IPS-20b (cell line): ENCODE data around the gene KCNQ1.

Experiments used
- H3K27ac ChIP-seq: one replicate; pipeline ENCODE4 v1.5.1; 2013; ENCODE audit warnings: low read length
- H3K27me3 ChIP-seq: 2 replicates; pipeline ENCODE4 v1.6.1; 2013; ENCODE audit warnings: mild to moderate bottlenecking, low read length, inconsistent platforms; ENCODE audit not compliant: insufficient read depth
- H3K36me3 ChIP-seq: 2 replicates; pipeline ENCODE4 v1.6.1; 2013; ENCODE audit warnings: low read depth, mild to moderate bottlenecking, inconsistent platforms, low read length, moderate library complexity; ENCODE audit not compliant: insufficient read depth
- H3K4me1 ChIP-seq: 2 replicates; pipeline ENCODE4 v1.6.1; 2013; ENCODE audit warnings: mild to moderate bottlenecking, control low read depth, inconsistent platforms, low read length, moderate library complexity; ENCODE audit not compliant: insufficient read depth
- H3K4me3 ChIP-seq: 2 replicates; pipeline ENCODE4 v1.5.1; 2013; ENCODE audit warnings: mild to moderate bottlenecking, low read length, inconsistent platforms
- H3K9ac ChIP-seq: 2 replicates; pipeline ENCODE4 v1.6.1; 2013; ENCODE audit warnings: low read depth, mild to moderate bottlenecking, inconsistent platforms, low read length, moderate library complexity
- H3K9me3 ChIP-seq: 2 replicates; pipeline ENCODE4 v1.6.1; 2013; ENCODE audit warnings: mild to moderate bottlenecking, low read depth, low read length, inconsistent platforms; ENCODE audit not compliant: insufficient read depth

The KCNQ1 gene

DNA sequence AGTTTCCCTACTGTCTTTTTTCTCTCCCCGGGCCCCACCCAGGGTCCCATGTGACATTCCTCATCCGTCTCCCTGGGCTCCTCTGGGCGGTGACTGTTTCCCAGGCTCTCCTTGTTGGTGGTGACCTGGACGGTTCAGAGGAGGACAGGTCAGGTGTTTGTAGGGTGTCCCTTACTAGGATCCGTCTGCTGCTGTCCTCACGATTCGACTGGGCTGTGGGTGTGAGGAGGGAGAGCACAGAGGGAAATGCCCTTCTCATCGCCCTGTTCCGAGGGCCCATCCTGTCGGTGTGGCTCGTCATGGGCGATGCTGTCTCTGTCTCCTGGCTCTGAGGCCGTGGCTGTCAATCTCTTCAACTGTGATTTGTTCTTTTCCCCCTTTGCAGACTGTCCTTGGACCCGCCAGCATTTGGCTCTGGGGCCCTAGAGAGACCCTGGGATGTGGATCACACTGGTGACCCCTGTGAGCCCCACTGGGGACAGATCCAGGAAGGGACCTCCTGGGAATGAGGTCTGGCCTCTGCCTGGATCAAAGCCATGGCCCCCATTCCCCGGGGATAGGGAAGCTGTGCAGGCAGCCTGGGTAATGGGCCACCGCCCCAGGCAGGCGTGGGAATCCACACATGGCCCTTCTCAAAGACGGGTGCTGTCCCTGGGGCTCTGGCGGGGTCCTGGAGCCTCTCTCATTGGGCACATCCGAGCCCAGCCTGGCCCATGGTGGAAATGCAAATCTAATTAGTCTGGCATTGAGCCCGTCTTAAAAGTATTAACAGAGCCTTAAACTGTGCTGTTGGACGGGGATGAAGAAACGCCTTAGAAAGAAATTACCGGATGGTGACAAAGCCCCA is 301.8 kb downstream of the KCNQ1 start:
- H3K4me1 ChIP-seq = no peaks in the 10 kb centered on the region
- H3K27ac ChIP-seq = no peak overlapping the region
- H3K9ac ChIP-seq = no peak overlapping the region
- H3K9me3 ChIP-seq = no peaks in the 10 kb centered on the region
- no peaks in the 10 kb centered on the region for H3K36me3 ChIP-seq
- no peak overlapping the region for H3K4me3 ChIP-seq
- peaks cover 57% of the 10 kb centered on the region for H3K27me3 ChIP-seq

DNA sequence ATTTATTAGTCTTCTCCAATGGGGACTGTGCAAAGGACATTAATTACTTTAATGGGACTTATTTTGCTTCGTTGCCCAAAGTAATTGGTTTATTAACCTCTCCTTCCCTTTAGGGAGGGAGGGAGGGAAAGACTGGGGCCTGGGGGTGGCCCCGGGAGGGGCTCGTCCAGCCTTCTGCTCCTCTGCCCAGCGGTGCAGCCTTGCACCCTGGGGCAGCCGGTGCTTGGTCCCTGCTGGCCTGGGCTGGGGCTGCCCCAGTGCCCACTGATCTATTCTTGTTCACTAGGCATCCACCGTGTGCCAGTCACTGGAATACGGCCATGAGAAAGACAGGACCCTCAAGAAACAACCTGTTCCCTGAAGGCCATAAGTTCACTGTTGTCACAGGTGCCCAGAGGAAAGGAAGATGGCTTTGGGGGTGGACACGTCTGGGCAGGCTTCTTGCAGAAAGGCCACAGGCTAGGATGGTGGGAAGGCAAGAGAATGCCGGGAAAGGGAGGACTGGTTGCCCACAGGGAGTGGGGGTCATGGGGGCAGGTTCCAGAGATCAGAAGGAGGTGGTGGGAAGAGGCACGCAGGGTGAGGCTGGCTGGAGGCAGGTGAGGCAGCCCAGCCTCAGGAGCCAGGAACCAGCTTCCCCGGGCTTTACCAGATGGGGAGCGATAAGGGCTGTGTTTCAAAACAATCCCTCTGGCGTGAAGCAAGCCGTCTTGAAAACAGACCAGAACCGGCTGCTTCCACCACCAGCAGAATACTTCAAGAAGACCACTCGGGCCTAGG is 302.6 kb downstream of the KCNQ1 start:
- no peaks in the 10 kb centered on the region for H3K36me3 ChIP-seq
- H3K9ac ChIP-seq = no peak overlapping the region
- H3K9me3 ChIP-seq = no peaks in the 10 kb centered on the region
- no peak overlapping the region for H3K27ac ChIP-seq
- H3K4me3 ChIP-seq = no peak overlapping the region
- H3K4me1 ChIP-seq = no peaks in the 10 kb centered on the region
- peaks cover 64% of the 10 kb centered on the region for H3K27me3 ChIP-seq

DNA sequence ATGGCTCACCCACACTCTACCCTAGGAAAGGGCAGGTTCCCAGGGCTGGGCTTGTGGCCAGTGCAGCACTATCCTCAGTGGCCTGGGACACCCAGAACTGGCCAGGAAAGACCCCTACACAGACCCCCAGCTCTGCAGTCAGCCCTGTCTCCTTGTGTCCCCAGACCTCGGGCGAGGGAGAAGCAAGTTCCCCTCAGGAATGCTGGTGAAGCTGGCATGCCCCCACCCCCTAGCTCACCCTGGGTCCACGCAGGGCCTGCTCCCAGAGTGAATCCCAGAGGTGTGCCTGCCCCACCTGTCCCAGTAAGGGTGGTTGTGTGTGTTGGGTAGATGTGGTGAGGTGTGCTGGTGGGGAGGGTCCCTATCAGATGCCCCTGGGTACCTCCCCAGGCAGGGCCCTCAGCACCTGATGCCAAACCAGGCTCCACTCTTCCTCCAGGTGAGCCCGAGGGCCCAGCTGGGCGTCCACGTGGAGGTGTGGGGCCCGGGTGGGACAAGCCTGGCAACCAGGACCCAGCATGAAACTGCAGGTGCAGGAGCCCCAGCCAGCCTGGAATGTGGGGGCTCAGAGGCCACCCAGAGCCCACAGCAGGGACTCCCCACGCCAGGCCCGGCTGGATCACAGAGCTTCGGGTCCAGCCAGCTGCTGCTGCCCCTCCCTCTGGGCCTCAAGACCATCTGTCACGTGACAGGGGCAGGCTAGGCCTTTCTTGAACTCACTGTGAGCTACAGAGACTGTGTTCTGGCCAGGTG is 303.4 kb downstream of the KCNQ1 start:
- no peak overlapping the region for H3K27ac ChIP-seq
- H3K27me3 ChIP-seq = peaks cover 65% of the 10 kb centered on the region
- no peak overlapping the region for H3K4me3 ChIP-seq
- no peaks in the 10 kb centered on the region for H3K36me3 ChIP-seq
- no peaks in the 10 kb centered on the region for H3K4me1 ChIP-seq
- no peak overlapping the region for H3K9ac ChIP-seq
- no peaks in the 10 kb centered on the region for H3K9me3 ChIP-seq

- Histone ChIP-seq H3K9me3 (no peaks in the 10 kb centered on the region), H3K4me1 (no peaks in the 10 kb centered on the region), H3K36me3 (no peaks in the 10 kb centered on the region), H3K9ac (no peak overlapping the region), H3K27me3 (peaks cover 65% of the 10 kb centered on the region), H3K27ac (no peak overlapping the region), H3K4me3 (no peak overlapping the region)
These were observed 304.2 kb downstream of the KCNQ1 start for GRCh38 chr11:2748814-2749554.

GRCh38 chr11:2750101-2750681 is 305.4 kb downstream of the KCNQ1 start:
- H3K9me3 ChIP-seq = no peaks in the 10 kb centered on the region
- peaks cover 65% of the 10 kb centered on the region for H3K27me3 ChIP-seq
- no peaks in the 10 kb centered on the region for H3K36me3 ChIP-seq
- H3K9ac ChIP-seq = no peak overlapping the region
- H3K27ac ChIP-seq = no peak overlapping the region
- no peak overlapping the region for H3K4me3 ChIP-seq
- H3K4me1 ChIP-seq = no peaks in the 10 kb centered on the region

- H3K4me1 ChIP-seq = no peaks in the 10 kb centered on the region
- H3K4me3 ChIP-seq = no peak overlapping the region
- H3K27ac ChIP-seq = no peak overlapping the region
- no peak overlapping the region for H3K9ac ChIP-seq
- no peaks in the 10 kb centered on the region for H3K36me3 ChIP-seq
- no peaks in the 10 kb centered on the region for H3K9me3 ChIP-seq
- H3K27me3 ChIP-seq = peaks cover 66% of the 10 kb centered on the region
These were observed 306.1 kb downstream of the KCNQ1 start for GRCh38 chr11:2750682-2751522.

- Histone ChIP-seq H3K36me3 (no peaks in the 10 kb centered on the region), H3K4me3 (no peak overlapping the region), H3K4me1 (no peaks in the 10 kb centered on the region), H3K27ac (no peak overlapping the region), H3K9me3 (no peaks in the 10 kb centered on the region), H3K9ac (no peak overlapping the region), H3K27me3 (peaks cover 62% of the 10 kb centered on the region)
These were observed 306.9 kb downstream of the KCNQ1 start for GRCh38 chr11:2751523-2752203.

GRCh38 chr11:2752204-2752770 is 307.5 kb downstream of the KCNQ1 start:
- Histone ChIP-seq H3K36me3 (no peaks in the 10 kb centered on the region), H3K27me3 (peaks cover 58% of the 10 kb centered on the region)

DNA sequence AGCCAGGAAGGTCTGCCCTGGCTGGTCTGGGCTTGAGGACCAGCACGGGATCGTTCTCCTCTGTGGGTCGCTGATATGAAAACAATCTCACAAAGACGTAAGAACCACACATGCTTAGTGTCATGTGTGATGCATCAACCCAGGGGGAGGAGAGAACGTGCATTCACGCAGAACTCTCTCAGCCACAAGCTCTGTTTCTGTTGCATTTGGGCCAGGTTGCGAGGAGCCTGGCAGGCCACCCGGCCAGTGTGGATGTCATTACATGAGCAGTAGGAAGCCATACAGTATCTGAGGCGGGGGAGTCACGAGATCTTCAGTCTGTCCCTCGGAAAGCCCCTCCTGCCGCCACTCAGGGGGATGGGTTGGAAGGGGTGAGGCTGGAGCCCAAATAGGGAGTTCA is 308.1 kb downstream of the KCNQ1 start:
- Histone ChIP-seq H3K36me3 (no peaks in the 10 kb centered on the region), H3K4me1 (no peaks in the 10 kb centered on the region), H3K27ac (no peak overlapping the region), H3K9ac (no peak overlapping the region), H3K4me3 (no peak overlapping the region), H3K27me3 (peaks cover 54% of the 10 kb centered on the region), H3K9me3 (peaks cover 4% of the 10 kb centered on the region; the same call in 1 of the 2 replicates)

More at GRCh38 chr11:2752204-2752770, 307.5 kb downstream of the KCNQ1 start:
- H3K9me3 ChIP-seq = peaks cover 4% of the 10 kb centered on the region; the same call in 1 of the 2 replicates
- H3K4me3 ChIP-seq = no peak overlapping the region
- no peaks in the 10 kb centered on the region for H3K4me1 ChIP-seq
- H3K27ac ChIP-seq = no peak overlapping the region
- H3K9ac ChIP-seq = no peak overlapping the region

- Histone ChIP-seq H3K27ac (no peak overlapping the region), H3K4me3 (no peak overlapping the region), H3K36me3 (no peaks in the 10 kb centered on the region), H3K4me1 (no peaks in the 10 kb centered on the region), H3K9ac (no peak overlapping the region), H3K27me3 (peaks cover 65% of the 10 kb centered on the region), H3K9me3 (peaks cover 8% of the 10 kb centered on the region)
These were observed 309.2 kb downstream of the KCNQ1 start for GRCh38 chr11:2754008-2754407.
